HG02885 (cell line): ENCODE results near the gene C6orf132.
"Not testable (repeated sequence)": the region's sequence is repeated elsewhere in the genome, so short reads cannot be mapped to it uniquely, and the experiment has no call there.

Source experiments
- ATAC-seq: cut with Tn5 transposase; IDR thresholded peaks from one replicate; pipeline ENCODE4 v1.9.1; 2021; ENCODE audit warnings: mild to moderate bottlenecking; ENCODE audit not compliant: unreplicated experiment, poor library complexity

C6orf132 gene

DNA sequence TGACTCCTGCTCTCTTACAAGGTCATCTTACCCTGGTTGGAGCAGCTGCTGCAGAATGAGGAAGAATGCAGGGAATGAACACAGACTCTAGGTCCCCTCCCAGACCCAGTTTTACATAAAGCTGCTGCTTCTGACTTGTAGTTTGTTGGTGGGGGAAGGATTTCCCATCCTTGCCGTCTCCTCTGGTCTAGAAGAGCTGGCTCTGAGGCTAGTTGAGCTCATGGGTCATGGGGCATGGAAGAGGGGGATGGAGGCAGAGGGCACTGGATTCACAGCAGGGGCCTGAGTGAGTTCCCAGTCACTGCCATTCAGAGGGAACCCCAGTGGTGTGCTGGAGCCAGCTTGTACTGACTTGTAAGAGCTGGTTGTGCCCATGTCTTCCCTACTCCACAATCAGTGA lies 21.6 kb upstream of the C6orf132 start:
- no peak for ATAC-seq

DNA sequence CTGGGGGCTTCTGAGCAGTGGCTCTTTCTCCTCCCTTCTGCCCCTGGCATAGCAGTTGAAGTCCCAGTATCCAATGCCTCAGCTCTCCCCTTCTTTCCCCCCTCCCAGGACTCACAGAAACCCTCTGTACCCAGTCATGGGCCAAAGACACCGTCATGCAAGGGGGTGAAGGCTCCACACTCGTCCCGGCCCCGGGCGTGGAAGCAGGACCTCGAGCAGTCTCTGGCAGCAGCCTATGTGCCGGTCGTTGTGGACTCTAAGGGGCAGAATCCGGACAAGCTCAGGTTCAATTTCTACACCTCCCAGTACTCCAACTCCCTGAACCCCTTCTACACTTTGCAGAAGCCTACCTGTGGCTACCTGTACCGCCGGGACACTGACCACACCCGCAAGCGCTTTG lies 20.4 kb upstream of the C6orf132 start:
- ATAC-seq = no peak

DNA sequence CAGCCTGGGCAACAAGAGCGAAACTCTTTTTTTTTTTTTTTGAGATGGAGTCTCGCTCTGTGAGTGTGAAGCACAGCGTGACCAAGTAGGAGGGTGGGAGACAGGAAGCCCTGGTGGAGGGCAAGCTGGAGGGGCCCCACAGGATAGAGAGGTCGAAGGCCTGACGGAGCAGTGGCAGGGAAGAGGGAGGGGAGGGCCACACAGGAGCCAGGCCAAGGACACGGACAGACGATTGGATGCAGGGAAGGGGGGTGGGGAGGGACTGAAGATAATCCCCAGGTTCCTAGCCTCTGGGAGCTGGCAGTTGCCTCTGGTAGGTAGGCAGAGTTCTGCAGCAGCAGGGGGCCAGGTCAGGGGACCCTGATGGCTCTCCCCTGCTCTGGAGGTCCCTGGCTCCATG lies 20.0 kb upstream of the C6orf132 start:
- ATAC-seq = no peak

DNA sequence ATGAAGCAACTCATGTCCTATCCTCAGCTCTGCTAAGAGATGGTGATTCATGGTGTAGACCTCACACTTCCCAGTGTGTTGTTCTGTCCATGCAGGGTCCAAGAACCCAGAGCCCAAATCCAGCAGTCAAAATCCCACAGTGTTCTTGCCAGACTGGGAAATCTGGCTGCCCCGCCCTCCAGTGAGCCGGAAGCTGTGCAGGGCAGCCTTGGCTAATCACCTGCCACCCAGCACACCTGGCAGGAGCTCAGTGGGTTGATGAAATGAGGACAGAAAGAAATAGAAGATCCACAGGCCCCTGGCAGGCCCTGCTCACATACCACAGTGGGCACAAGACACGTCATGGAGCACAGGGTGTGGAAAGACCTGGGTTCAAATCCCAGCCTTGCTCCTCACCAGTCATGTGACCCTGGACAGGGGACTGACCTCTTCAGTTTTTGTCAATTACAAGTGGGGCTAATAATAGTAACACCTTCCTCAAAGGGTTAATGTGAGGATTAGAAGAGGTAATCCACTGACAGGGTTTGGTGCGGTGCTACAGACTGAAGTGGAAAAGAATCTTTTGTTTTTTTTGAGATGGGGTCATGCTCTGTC lies 17.1 kb upstream of the C6orf132 start:
- ATAC-seq = no peak

DNA sequence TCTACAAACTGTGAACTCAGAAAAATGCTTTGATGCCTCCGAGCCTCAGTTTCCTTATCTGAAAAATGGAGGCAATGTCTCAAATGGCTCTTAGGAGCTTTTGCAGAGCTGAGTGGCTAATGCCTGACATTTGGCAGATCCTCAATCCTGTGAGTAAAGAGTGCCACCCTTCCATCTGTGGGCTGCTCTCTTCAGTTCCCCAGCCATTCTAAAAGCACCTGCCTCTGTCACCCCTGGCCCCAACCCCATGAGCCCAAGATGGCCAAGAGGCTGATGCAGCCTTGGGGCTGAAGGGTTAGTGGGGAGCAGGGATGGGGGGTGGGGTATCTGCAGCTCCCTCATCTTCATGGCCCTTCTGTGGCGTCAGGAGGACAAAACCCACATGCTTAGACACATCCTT lies 16.2 kb upstream of the C6orf132 start:
- no peak for ATAC-seq

DNA sequence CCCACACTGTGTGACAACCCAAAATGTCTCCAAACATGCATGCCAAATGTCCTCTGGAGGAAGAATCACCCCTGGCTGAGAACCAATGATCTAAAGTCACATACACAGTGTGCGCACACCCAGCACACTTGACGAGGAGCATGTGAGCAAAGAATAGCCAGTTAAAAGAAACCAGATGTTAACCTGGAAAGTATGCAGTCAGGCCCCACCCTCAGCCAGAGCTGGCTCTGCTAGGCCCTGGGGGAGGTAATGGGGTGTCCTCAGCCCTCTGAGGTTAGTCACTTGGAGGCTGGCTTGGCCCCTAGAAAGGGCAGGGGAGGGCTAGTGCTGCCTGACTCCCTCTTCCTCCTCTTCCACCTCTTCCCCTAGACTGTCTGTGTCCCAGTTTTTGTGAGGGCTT lies 15.6 kb upstream of the C6orf132 start:
- ATAC-seq = no peak

DNA sequence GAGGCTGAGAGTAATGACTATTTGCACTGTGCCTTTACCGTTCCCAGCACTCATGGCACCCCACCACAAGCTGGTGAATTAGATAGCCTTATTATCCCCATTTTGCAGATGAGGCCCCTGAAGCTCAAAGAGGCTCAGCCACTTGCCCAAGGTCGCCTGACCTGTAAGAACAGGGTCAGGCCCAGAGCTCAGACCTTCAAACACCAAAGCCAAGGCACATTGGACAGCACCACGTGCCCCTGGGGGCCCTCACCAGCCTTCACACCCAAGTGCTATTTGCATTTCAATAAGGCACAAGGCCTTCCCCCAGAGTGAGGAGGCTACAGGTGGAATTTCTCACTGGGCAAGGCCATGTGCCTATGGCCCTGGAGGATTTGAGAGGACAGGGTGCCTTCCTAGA lies 14.2 kb upstream of the C6orf132 start:
- ATAC-seq = no peak

DNA sequence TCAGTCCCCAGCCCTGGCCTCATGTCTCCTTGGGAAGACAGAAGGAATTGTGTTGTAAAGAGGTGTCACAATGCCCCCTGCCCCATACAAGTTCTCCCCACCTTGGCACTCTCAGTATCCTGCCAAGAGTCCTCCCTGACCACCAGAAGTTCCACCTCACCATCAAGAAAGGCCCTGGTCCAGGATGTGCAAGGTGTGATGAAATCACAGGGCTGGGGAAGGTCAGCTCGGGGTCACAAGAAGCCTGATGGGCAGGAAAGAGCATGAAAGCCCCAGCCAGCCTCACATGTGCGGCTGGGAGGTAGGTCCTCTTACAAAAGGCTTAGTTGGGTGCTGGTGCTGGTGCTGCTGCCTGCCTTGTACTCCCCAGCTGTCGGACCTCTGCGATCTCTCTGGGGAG lies 12.9 kb upstream of the C6orf132 start:
- ATAC-seq = no peak

DNA sequence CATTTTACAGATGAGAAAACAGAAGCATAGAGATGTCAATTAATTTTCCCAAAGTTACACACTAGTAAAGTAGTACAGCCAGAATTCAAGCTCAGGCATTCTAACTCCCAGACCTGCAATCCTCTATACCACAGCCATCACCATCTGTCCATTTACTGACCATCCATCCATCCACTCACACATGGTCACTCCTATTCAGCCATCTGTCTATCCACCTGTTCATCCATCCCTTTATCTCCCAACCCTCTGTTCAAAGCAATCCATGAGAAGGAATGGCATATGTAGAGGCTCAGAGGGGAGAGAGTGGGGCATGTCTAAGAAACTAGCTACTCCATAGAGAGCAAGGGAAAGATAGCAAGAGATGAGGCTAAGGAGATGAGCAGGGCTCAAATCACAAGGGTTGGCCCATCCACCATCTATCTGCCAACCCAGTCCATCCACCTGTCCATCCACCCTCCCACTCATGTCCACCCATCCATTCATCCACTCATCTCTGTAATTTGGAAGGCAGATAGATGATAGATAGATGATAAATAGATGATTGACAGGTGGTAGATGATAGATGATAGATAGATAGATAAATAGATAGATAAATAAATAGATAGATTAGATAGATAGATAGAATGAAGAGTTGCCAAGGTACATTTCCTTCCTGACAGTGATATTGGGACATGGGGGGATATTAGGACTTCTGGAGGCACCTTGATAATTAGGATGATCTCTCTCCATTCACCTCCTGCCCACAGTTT lies 12.2 kb upstream of the C6orf132 start:
- ATAC-seq = no peak

DNA sequence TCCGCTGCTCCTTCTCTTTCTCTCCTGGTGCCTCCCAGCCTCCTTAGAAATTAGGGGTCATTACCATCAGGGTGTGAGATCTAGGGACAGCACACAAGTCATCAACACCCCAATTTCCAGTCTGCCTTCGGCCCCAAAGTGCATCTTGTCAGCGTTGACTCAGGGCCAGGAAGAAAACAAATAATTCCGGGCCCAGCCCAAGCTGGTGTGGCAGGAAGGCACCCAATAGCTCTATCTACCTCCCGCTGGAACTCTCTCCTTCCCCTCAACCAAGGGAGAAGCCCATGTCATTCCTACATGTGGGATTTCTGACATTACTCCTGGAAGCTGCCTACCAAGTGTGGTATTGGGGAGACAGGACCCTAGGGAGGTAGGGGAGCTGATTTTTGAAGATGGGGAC lies 11.5 kb upstream of the C6orf132 start:
- ATAC-seq = no peak

DNA sequence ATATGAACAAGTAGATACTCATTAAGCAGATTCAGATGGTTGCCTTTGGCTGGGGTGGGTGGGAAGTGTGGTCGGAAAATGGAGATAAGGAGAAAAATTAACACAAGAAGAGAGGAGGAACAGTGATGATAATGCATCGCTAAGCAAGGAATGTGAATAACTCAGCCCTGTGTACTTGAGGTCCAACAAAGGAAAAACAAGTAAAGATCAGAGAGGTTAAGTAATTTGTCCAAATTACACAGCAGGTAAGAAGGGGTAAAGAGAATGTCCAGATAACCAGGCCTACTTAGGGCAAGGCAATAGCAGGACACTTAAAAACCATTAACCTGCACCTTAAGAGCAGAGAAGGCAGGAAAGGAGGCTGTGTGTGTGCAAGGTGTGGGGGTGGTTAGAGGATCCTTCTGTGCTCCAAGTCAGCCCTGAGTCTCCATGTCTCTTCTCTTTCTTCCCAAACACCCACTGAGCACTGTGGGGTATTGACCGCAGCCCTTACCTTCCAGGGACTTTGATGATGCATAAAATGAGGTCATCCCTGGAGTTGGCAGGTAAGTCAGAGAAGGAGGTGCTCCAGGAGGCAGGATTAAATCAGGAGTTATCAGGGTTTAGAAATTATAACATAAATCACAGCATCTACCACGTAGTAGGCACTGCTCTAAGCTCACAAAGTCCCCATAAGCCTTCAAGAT lies 10.3 kb upstream of the C6orf132 start:
- not testable (repeated sequence) for ATAC-seq

DNA sequence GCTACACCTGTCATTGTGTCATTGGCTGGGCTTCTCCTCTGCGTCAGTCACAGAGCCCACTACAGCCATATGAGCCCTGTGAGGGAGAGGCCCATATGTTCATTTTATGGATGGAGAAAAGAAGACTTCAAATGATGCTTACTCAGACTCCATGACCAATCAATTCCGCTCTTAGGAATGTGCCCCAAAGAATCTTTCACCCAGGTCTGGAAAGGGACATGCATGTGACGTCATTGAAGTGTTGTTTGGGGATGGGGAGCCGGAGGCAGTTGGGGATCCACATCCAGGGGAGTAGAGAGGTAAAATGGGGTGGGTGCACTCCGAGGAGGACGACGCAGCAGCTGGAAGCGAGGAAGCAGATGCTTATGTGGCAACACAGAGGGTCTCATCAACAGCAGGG lies 9.6 kb upstream of the C6orf132 start:
- no peak for ATAC-seq

DNA sequence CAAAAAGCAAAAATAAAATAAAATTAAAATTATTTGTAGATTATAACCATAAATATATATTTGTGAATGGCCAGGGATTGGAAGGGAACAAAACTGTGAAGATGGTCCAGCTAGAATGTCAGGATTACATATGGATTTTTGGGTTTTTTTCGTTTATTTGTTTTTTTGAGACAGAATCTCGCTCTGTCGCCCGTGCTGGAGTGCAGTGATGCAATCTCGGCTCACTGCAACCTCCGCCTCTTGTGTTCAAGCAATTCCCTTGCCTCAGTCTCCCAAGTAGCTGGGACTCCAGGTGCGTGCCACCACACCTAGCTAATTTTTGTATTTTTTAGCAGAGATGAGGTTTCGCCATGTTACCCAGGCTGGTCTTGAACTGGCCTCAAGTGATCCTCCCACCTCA lies 7.8 kb upstream of the C6orf132 start:
- no peak for ATAC-seq

DNA sequence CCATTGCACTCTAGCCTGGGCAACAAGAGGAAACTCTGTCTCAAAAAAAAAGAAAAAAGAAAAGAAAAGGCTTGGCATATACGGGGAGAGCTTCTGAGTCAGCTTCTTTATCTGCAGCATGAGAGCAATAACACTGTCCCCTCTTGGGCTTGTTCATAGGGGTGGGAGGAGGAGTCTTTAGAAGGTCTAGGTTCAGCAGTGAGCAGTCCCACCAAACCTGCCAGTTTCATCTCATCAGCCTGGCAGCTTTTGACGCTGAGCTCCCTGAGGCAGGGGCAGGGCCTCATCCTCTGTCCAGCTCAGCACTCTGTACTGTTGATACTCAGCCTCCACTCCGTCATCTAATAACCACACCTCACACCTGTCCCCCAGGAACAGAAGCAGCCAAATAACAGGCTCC lies 5.6 kb upstream of the C6orf132 start:
- ATAC-seq = no peak

DNA sequence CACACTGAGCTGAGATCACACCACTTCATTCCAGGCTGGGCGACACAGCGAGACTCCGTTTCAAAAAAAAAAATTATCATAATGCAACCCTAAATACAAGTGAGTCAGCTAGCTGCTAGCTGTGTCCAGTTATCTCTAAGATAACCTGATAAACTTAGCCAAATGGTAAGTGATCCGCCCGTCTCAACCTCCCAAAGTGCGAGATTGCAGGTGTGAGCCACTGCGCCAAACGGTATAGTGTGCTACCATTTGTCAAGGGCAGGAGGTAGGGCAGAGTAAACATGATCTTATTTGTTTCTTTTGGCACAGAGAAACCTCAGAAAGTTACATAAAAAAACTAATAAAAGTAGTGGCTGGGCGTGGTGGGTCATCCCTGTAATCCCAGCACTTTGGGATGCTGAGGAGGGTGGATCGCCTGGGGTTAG lies 4.7 kb upstream of the C6orf132 start:
- no peak for ATAC-seq

DNA sequence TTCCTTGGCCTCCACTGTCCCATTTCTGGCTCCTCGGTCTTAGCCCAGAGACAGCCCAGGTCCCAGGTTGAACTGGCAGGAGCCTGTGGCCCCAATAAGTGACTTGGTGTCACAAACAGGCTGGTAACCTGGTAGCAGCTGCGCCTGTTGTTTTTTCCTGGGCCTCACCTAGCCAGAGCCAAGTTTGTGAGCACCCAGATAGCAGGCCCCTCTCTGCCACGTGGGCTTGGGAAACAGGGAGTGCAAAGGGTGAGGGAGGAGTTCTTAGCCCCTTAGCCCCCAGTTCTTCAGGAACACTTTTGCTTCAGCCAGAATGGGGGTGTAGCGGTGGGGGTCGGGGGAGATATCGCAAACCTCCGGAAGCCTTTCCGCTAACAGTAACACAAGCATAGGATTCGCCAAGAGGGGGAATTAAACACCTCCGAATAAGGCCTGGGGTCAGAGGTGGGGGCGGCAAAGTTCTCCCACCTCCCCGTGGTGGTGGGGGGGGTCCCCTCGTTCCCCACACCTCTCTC lies 760 bp downstream of the C6orf132 start:
- no peak for ATAC-seq

DNA sequence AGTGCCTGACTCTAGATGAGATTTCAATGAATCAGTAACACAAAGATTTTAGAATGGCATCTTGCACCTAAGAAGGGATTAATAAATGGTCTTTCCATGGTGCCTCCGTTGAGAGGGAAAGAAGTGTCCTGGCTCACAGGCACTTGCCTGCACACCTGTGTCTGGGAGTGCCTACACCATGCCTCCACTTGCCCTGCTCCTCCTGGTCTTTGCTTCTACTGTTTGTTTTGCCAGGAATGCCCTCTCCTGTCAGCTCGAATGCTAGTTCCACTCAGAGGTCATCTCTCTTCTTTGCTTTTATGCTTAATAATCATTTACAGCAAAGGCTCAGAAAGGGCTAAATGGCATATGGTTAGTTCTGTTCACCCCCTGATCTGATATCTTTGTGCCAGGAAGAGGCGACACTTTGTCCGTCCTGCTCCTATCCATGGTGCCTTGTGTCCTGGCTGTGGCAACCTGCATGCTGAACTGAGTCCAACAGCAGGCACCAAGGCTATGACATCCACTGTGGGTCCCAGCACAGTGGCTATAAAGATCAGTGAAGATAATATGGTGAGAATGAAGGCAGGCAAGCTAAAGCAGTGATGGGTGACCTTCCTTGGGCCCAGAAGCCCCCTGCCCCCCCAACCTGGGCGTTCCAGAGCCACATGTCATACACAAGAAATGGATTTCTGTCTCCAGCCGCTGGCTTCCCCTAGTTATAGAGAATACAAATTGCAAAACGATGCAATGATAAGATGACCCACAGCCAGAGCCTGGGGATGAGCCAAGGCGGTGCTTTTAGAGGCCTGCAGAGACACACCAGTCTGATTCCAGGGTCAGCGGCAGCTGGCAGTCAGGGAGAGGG lies 1.4 kb downstream of the C6orf132 start:
- ATAC-seq = no peak

DNA sequence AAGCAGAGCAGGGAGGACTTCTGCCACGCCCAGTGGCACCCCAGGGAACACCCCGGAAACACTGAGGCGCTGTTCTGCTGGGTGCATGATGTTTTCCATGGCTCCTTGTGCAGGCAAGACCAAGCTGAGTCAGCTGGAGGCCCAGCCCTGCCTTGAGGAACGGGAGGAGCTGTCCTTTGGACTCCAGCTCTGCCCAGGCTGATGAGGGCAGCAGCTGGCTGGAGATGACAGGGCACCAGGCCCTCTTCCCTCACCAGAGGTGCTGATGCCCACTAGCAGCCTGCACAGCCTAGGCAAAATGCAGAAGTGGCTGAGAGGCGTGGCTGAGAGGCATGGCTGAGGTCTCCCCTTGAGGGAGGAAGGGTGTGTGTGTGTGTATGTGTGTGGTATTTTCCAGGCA lies 2.4 kb downstream of the C6orf132 start:
- ATAC-seq = no peak

DNA sequence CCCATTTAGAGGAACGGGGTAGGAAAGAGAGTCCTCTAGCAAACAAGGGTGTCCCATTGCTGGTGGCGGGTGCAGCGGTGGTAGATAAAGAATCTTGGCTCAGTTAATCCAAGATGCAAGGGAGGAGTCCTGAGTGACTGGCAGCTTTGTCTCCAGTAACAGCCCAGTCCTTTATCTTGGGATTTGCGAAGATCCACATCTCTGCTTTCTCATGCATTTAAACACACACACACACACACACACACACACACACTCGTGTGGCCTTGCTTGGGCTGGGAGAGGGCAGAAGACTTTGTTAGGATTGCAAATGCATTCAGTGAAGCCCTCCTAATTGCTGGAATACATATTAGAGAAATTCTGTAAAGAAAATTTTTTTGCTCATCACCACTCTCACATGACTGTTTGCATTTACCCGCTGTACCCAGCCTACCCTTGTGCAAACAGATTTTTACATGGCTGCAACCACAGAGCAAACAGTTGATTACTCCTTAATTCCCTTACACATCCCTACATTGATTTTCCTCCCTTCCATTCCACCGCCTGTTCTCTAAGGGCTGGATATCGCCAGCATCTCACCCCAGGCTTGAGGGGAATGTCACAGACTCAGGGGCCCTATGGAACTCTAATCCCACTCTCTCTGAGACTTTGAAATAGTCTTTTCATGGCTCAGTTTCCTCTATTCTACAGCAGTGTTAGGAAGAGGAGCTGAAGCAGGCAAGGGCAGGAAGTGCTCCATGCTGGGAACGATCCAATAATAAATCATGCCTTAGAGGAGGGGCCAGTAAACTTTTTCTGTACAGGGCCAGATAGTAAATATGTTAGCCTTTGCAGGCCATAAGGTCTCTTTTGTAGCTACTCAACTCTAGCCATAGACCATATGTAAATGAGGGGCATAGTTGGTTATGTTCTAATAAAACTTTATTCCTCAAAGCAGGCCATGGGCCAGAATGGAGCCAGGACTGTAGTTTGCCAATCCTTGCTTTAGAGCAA lies 3.5 kb downstream of the C6orf132 start:
- ATAC-seq = no peak
